Astrocyte of the hippocampus (primary cell): ENCODE measurements around the gene IQCN.

Source experiments
- DNase-seq: peaks from one replicate; pipeline ENCODE4 v3.0.0; 2011; ENCODE audit warnings: low read depth, low spot score

Gene IQCN

GRCh38 chr19:18306888-18307260 lies 32.6 kb upstream of the IQCN start:
- no peak for DNase-seq

DNA sequence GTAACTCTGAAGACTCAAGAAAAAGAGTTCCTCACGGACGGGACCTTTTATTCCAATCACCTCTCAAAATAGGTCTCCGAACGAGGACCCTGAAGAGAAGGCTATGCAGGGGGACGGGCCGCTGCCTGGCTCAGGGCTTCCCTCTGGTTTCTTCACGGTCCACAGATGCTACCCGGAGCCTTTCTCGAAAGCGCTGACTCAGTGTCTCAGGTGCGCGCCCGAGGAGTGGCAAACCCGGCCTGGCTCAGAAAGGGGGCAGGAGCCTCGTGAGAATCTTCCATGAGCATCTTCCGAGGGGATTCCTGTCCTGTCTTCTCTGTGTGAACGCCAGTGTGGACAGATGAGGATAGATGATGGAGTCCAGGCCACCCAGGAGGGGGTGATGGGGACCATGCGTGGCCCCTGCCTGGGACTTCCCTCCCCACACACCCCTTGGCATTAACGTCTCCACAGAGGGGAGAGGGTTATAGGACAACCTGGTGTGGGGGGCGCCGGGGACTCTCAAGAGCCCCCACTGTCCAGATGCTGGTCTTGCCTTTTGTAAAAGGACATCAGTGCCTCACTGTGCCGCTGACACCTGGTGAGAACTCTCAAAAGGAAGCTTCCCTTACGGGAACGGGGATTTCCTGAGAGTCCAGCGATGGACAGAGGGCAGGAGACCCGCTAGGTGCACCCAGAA lies 32.1 kb upstream of the IQCN start:
- DNase-seq, result no peak

DNA sequence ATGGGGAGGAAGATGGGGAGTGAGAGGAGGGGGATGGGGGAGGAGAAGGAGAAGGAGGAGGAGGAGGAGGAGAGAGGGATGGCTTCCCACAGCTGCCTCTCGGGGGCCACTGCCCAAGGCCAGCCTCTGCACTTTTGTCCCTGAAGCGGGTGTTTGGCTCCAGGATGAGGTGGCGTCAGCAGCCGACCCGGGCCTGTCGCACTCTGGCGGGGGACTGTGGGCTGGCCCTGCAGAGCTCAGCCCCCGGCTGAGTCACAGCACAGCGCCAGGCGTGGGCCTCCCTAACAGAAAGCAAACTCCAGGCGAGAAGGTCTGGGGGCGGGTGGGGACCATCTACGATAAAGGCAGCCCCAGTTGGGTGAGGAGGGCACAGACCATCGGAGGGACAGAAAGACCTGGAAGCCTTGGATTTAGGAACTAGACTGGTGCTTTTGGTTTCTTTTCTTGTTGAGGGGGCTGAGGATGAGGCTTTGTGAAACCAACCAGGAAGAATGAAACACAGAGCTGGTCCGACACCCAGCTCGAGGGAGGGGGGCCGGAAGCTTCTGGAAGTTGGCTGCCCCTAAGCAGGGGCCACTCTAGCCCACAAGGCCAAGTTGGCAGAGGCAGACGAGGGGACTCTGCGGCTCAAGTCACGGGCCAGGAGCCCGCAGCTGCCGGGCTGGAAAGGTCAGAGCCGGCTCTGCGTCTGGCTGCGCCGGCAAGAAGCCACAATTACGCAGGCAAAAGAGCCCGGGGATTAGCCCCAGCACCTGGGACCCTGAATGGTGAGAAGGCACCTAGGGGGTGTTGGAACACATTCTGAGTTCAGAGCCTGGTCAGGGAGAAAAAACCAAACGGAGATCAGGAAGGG lies 30.4 kb upstream of the IQCN start:
- DNase-seq, result peak; percentile 93

- no peak for DNase-seq
Measured at GRCh38 chr19:18304208-18304457, 29.9 kb upstream of the IQCN start.

- no peak for DNase-seq
Measured at GRCh38 chr19:18301718-18302111, 27.5 kb upstream of the IQCN start.

GRCh38 chr19:18300930-18301717 lies 26.9 kb upstream of the IQCN start:
- peak; percentile 58 for DNase-seq

- DNase-seq, result no peak
Measured at GRCh38 chr19:18299654-18300053, 25.4 kb upstream of the IQCN start.

- no peak for DNase-seq
Measured at GRCh38 chr19:18298601-18299000, 24.3 kb upstream of the IQCN start.

DNA sequence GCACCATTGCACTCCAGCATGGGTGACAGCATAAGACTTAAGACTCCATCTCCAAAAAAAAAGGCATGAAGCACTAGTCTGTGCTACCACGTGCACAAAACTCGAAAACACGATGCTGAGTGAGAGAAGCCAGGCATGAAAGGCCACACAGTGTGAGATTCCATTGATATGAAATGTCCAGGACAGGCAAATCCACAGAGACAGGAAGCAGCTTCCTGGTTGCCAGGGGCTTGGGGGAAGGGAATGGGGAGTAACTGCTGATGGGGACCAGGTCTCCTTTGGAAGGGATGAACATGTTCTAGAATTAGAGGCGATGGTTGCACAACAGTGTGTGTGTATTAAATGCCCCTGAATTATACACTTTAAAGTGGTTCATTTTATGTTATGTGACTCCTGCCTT lies 23.1 kb upstream of the IQCN start:
- no peak for DNase-seq

DNA sequence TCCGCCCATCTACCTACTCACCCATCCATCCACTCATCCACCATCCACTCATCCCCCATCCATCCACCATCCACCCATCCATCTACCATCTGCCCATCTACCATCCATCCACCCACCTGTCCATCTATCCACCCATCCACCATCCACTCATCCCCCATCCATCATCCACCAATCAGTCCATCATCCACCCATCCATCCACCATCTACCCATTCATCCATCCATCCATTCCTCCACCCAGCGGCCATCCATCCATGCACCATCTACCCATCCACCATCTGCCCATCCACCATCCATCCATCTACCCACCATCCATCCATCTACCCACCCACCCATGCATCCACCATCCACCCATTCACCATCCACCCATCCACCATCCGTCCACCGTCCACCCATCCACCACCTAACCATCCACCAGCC lies 20.8 kb upstream of the IQCN start:
- no peak for DNase-seq

- DNase-seq, result peak; percentile 54
Measured at GRCh38 chr19:18294467-18294864, 20.2 kb upstream of the IQCN start.

- DNase-seq, result no peak
Measured at GRCh38 chr19:18293642-18294466, 19.6 kb upstream of the IQCN start.

- DNase-seq, result peak; percentile 82
Measured at GRCh38 chr19:18292810-18293641, 18.8 kb upstream of the IQCN start.

GRCh38 chr19:18292462-18292809 lies 18.2 kb upstream of the IQCN start:
- no peak for DNase-seq

DNA sequence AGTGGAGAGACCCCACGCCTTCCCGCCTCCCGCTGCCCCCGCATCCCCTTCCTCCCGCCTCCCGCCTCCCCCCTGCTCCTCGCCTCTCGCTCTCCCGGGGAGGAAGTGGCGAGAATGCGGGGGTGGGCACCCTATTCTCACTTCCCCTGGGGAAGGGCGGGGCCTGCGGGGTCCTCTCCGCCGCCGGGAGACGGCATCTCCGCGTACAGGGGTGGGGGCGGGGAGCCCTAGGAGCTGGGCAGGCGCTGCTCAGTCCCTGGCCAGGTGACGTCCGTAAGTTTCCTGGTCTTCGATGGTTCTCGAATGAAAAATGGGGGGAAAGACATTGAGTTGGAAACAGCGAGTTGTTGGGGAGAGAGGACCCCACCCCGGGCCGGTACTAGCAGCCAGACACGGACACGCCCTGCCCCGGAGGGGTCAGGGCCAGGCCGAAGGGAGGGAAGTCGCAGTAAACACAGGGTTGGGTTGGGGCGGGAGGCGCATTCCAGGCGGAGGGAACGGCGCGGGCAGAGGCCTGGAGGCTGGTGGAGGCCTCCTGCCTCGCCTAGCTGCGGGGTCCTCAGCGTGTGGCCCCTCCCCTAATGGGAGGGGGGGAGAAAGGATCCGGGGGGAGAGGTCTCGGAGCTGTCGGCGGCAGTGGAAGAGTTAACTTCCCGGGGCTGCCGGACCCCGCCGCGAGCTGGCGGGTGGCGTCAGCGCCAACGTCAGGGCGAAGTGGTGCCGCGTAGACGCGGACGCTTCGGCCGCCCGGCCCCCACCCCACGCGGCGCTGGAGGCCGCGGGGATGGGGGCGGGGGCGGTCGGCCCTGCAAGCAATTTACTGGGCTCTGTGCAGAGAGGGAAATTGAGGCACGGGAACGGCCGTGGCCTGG lies 17.6 kb upstream of the IQCN start:
- DNase-seq, result peak; percentile 91

GRCh38 chr19:18291019-18291524 lies 16.8 kb upstream of the IQCN start:
- DNase-seq, result no peak

DNA sequence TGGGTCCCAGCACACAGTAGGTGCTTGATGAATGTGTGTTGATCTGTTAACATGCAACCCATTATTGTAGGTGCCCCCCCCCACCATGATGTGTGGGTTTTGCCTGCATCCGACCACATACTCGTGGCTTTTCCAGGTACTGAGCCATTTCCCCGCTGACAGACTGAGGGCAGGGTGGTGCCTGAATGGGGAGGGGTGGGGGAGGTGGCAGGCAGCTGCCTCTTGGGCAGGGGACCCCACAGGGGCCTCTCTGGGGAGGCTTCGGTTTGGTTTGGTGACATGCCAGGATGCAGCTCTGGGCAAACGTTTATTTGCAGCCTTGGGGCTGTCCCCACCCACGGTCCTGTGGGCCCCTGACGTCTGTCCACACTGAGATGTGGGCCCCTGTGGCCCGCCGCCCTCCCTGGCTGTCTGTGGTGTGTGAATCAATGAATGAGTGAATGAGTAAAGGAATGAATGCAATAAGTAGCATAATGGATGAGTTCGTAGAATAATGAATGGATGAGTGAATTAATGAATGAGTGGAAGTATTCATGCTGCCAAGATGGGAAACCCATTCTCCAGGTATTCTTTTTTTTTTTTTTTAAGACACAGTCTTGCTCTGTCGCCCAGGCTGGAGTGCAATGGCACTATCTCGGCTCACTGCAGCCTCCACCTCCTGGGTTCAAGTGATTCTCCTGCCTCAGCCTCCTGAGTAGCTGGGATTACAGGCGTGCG lies 16.2 kb upstream of the IQCN start:
- no peak for DNase-seq

DNA sequence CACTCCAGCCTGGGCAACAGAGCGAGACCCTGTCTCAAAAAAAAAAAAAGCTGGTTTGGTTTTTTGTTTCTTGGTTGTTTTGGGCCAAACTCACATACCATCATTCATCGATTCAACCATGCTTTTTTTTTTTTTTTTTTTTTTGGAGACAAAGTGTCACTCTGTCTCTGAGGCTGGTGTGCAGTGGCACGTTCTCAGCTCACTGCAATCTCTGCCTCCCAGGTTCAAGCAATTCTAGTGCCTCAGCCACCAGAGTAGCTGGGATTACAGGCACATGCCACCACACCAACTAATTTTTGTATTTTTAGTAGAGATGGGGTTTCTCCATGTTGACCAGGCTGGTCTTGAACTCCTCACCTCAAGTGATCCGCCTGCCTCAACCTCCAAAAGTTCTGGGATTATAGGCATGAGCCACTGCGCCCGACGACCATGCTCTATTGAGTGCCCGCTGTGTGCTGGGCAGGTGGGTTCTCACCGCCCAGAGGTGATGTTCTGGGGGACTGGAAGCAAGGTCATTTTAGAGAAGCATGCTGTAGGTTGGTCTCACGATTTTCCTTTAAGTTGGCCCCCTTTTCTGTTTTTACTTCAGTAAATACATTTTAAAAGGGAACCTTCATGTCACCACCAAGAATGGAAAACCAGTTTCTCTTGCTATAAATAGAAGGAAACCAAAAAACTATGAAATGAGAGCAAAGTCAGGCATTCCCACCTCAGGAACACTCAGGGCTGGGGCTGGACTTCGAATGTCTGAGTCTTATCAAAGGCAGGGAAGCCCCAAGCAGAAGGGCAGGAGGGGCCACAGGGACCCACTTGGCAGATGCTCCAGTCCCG lies 15.4 kb upstream of the IQCN start:
- no peak for DNase-seq
